A549 treated with AZD2906 at 1 μM for 4 hours (cell line): ENCODE results near the gene ESRRB. TPM values are rescaled to one million over a fixed set of nuclear protein-coding genes. Genes with fewer than 3 reads are reported as not detected.

Source experiments
- total RNA-seq: library from RNA; stranded (reverse); fragments of 200-300 nt; extraction: Qiagen RNA extraction; gene quantifications from 5 replicates; pipeline ENCODE4 v1.2.3, GENCODE V29; 2022

ESRRB gene
- total RNA-seq, result 0.16 to 0.29 TPM (median 0.22 TPM) in 5 replicates

GRCh38 chr14:76375947-76376404 is at the start of gene ESRRB:
Gene ESRRB, plus strand, starts transcription at chr14:76376137. Its CDS starts 265 bp downstream, at chr14:76376402.

Other genes with a start within 250 kb of the ESRRB start
- gene GPATCH2L, start 224.2 kb upstream of the ESRRB start, total RNA-seq, result 17.0 to 23.6 TPM (median 21.7 TPM) in 5 replicates